ENCODE data around the gene PDE4B. TPM values are rescaled to one million over a fixed set of nuclear protein-coding genes. Genes with fewer than 3 reads are reported as not detected.

Gene PDE4B
- total RNA-seq, 2 donors from 2014 or later: 1.6 to 12.2 TPM

- Histone ChIP-seq H3K36me3 (replicated peaks in 1 of 2; ENCODE audit: insufficient read depth in 1 of 2, low read depth in 2 of 2) (no peaks in the 10 kb centered on the region), H3K27me3 (no peaks in the 10 kb centered on the region), H3K9me3 (no peaks in the 10 kb centered on the region), H3K4me3 (no peak overlapping the region), H3K27ac (no peak overlapping the region), H3K4me1 (no peaks in the 10 kb centered on the region)
- 78 to 82% methylated on average over 5 of the region's 5 CpGs for WGBS, 2 donors
- DNase-seq (no peak), ATAC-seq (no peak)
- intact Hi-C loops (cut with DNase I): no loop called here
- TF ChIP-seq CTCF (IDR thresholded peaks at IDR 0.05) (no peak), POLR2A (IDR thresholded peaks at IDR 0.05) (no peak)
These were observed 533.1 kb downstream of the PDE4B start for GRCh38 chr1:66325594-66326380.

DNA sequence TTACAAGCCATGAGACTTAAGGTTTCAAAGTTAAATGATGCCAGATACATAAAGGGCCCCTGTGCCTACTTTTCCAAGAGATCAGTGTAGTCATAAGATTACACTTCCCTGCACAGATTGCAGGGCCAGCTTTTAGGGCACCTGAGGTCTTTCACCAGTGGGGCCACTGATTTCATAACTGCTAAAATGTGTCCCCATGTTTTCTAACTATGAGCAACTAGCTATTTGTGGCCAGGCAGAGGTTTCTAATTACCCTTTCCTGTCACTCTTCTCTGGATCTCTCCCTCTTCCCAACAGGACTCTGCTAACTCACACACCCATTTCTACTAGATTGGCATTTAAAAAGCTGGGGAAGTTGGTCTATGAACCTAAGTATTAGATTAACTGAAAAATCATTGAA lies 534.2 kb downstream of the PDE4B start:
- TF ChIP-seq POLR2A (IDR thresholded peaks at IDR 0.05) (no peak), CTCF (IDR thresholded peaks at IDR 0.05) (no peak)
- Histone ChIP-seq H3K27me3 (no peaks in the 10 kb centered on the region), H3K4me3 (no peak overlapping the region), H3K36me3 (replicated peaks in 1 of 2; ENCODE audit: insufficient read depth in 1 of 2, low read depth in 2 of 2) (no peaks in the 10 kb centered on the region), H3K27ac (no peak overlapping the region), H3K9me3 (no peaks in the 10 kb centered on the region), H3K4me1 (no peaks in the 10 kb centered on the region)
- DNase-seq (no peak), ATAC-seq (no peak)
- intact Hi-C loops (cut with DNase I): no loop called here

DNA sequence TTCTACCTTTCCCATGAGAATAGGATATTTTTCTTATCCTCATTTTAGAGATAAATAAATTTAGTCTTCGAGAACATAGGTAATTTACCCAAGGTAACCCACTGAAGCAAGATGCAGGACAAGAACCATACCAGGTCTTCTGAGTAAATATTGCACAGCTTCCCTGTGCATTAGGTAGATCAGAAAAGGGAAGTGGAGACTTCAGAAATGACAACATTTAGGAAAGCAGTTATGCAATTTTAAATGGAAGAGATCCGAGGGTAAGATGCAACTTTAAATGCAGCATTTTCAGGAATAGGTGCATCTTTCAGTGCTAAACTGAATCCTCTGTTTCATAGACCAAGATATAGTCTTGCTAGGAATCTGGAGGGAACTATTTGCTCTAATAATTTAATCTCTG lies 534.9 kb downstream of the PDE4B start:
- no peak for ATAC-seq
- TF ChIP-seq CTCF (IDR thresholded peaks at IDR 0.05): no peak
- TF ChIP-seq POLR2A (IDR thresholded peaks at IDR 0.05): no peak
- no peak for DNase-seq
- no peaks in the 10 kb centered on the region for H3K36me3 ChIP-seq (replicated peaks in 1 of 2; ENCODE audit: insufficient read depth in 1 of 2, low read depth in 2 of 2)
- 66 to 77% methylated on average over 2 of the region's 2 CpGs for WGBS, 2 donors
- no peaks in the 10 kb centered on the region for H3K27me3 ChIP-seq
- H3K4me1 ChIP-seq: no peaks in the 10 kb centered on the region
- no peak overlapping the region for H3K27ac ChIP-seq
- H3K4me3 ChIP-seq: no peak overlapping the region
- H3K9me3 ChIP-seq: no peaks in the 10 kb centered on the region
- intact Hi-C loops (cut with DNase I): no loop called here

GRCh38 chr1:66328896-66329295 lies 536.2 kb downstream of the PDE4B start:
- ATAC-seq (no peak), DNase-seq (no peak)
- Histone ChIP-seq H3K9me3 (no peaks in the 10 kb centered on the region), H3K4me1 (no peaks in the 10 kb centered on the region), H3K27ac (no peak overlapping the region), H3K4me3 (no peak overlapping the region), H3K36me3 (replicated peaks in 1 of 2; ENCODE audit: insufficient read depth in 1 of 2, low read depth in 2 of 2) (no peaks in the 10 kb centered on the region), H3K27me3 (no peaks in the 10 kb centered on the region)
- WGBS, 2 donors: 83 to 89% methylated on average over 3 of the region's 3 CpGs
- TF ChIP-seq CTCF (IDR thresholded peaks at IDR 0.05) (no peak), POLR2A (IDR thresholded peaks at IDR 0.05) (no peak)
- intact Hi-C loops (cut with DNase I): no loop called here

GRCh38 chr1:66330722-66331141 lies 538.0 kb downstream of the PDE4B start:
- no peaks in the 10 kb centered on the region for H3K4me1 ChIP-seq
- TF ChIP-seq CTCF (IDR thresholded peaks at IDR 0.05) (no peak), POLR2A (IDR thresholded peaks at IDR 0.05) (no peak)
- no peaks in the 10 kb centered on the region for H3K27me3 ChIP-seq
- no peak overlapping the region for H3K4me3 ChIP-seq
- no peaks in the 10 kb centered on the region for H3K36me3 ChIP-seq (replicated peaks in 1 of 2; ENCODE audit: insufficient read depth in 1 of 2, low read depth in 2 of 2)
- ATAC-seq (no peak), DNase-seq (no peak)
- H3K27ac ChIP-seq: no peak overlapping the region
- no peaks in the 10 kb centered on the region for H3K9me3 ChIP-seq
- intact Hi-C loops (cut with DNase I): no loop called here
- 49 to 53% methylated on average over 4 of the region's 4 CpGs for WGBS, 2 donors

Data from body of pancreas (tissue), 4 donors.